Fibroblast of lung (primary cell): ENCODE data around the gene TMEM192. TPM values are rescaled to one million over a fixed set of nuclear protein-coding genes. Genes with fewer than 3 reads are reported as not detected.

Source experiments
- DNase-seq, 2 donors: peaks; one replicate each; pipeline versions ENCODE4 v3.0.0 to v3.0.0-alpha.2; 2010; ENCODE audit warnings: low read depth in 2 of 2
- H2AFZ ChIP-seq: 2 replicates; pipeline ENCODE4 v1.5.1; 2012; ENCODE audit warnings: low read length, control low read depth, inconsistent platforms
- H3K27ac ChIP-seq: 2 replicates; pipeline ENCODE4 v1.5.1; 2011; ENCODE audit warnings: low read length, control low read depth; ENCODE audit not compliant: insufficient read depth
- H3K27me3 ChIP-seq: 2 replicates; pipeline ENCODE4 v1.5.1; 2011; ENCODE audit warnings: mild to moderate bottlenecking, low read length; ENCODE audit not compliant: control insufficient read depth, insufficient read depth
- H3K36me3 ChIP-seq: 2 replicates; pipeline ENCODE4 v1.5.1; 2011; ENCODE audit warnings: low read length; ENCODE audit not compliant: control insufficient read depth, insufficient read depth
- H3K4me1 ChIP-seq: 2 replicates; pipeline ENCODE4 v1.5.1; 2011; ENCODE audit warnings: low read length; ENCODE audit not compliant: control insufficient read depth, insufficient read depth; ENCODE audit errors: extremely low read depth
- H3K4me2 ChIP-seq: 2 replicates; pipeline ENCODE4 v1.5.1; 2011; ENCODE audit warnings: low read length, control low read depth; ENCODE audit not compliant: insufficient read depth; ENCODE audit errors: extremely low read depth
- H3K4me3 ChIP-seq, 4 experiments: fragments of 200-600 bp in 1 of 4; sonication (generic) in 1 of 4; replicated peaks in 1 of 4; 2 replicates each; pipeline ENCODE4 v1.5.1; 2011 to 2016; ENCODE audit warnings: low read length in 4 of 4, low read depth in 3 of 4, mild to moderate bottlenecking in 3 of 4, control low read depth in 2 of 4, inconsistent platforms in 1 of 4, mixed read lengths in 1 of 4; ENCODE audit not compliant: insufficient read depth in 1 of 4; ENCODE audit errors: control extremely low read depth in 1 of 4
- H3K79me2 ChIP-seq: 2 replicates; pipeline ENCODE4 v1.5.1; 2012; ENCODE audit warnings: mild to moderate bottlenecking, low read length, inconsistent platforms; ENCODE audit not compliant: control insufficient read depth, insufficient read depth
- H3K9ac ChIP-seq: 2 replicates; pipeline ENCODE4 v1.5.1; 2011; ENCODE audit warnings: mild to moderate bottlenecking, low read length, control low read depth; ENCODE audit not compliant: insufficient read depth
- H3K9me3 ChIP-seq: 2 replicates; pipeline ENCODE4 v1.5.1; 2012; ENCODE audit warnings: low read depth, low read length; ENCODE audit not compliant: control insufficient read depth, insufficient read depth
- H4K20me1 ChIP-seq: 2 replicates; pipeline ENCODE4 v1.5.1; 2011; ENCODE audit warnings: low read length; ENCODE audit not compliant: control insufficient read depth, insufficient read depth; ENCODE audit errors: extremely low read depth
- CTCF ChIP-seq, 2 donors: IDR thresholded peaks in 1 of 2; conservative IDR thresholded peaks in 1 of 2; 1 replicate in 1 of 2; 2 replicates in 1 of 2; pipeline ENCODE4 v1.5.1; 2011 to 2012; ENCODE audit warnings: low read length in 2 of 2, control low read depth in 1 of 2, inconsistent platforms in 1 of 2, low read depth in 1 of 2, mild to moderate bottlenecking in 1 of 2
- EZH2 ChIP-seq: IDR thresholded peaks from 2 replicates; pipeline ENCODE4 v1.5.1; 2012; ENCODE audit warnings: low read length, control low read depth, mild to moderate bottlenecking; ENCODE audit errors: missing control alignments
- polyA plus RNA-seq, 2 donors: library from polyadenylated mRNA; depleted of rRNA in 1 of 2; stranded (reverse) in 1 of 2; unstranded in 1 of 2; fragments of >200 nt; gene quantifications; 2 replicates each; pipeline ENCODE4 v1.2.1, GENCODE V29; 2011 to 2012; ENCODE audit warnings: missing spikeins in 1 of 2
- total RNA-seq: library from RNA; depleted of rRNA; stranded (reverse); fragments of >200 nt; gene quantifications from 2 replicates; pipeline ENCODE4 v1.2.1, GENCODE V29; 2014

TMEM192 gene
- total and polyA plus RNA-seq, 2 donors (not counting 1 experiment from before 2014, with no cell fraction given): 6.9 to 23.7 TPM

GRCh38 chr4:165150545-165150944 lies 37.9 kb upstream of the TMEM192 start:
- Histone ChIP-seq H3K27ac (no peak overlapping the region), H3K36me3 (no peaks in the 10 kb centered on the region), H3K4me3 (no peak overlapping the region), H3K9me3 (no peaks in the 10 kb centered on the region), H3K9ac (no peak overlapping the region), H3K4me1 (no peaks in the 10 kb centered on the region), H3K4me2 (no peak overlapping the region), H2AFZ (no peak overlapping the region), H4K20me1 (no peaks in the 10 kb centered on the region), H3K79me2 (no peaks in the 10 kb centered on the region), H3K27me3 (no peaks in the 10 kb centered on the region)
- TF ChIP-seq CTCF (conservative IDR thresholded peaks at IDR 0.05 in 1 of 2, IDR thresholded peaks at IDR 0.05 in 1 of 2; ENCODE audit: low read depth in 1 of 2, low read length in 2 of 2): no peak
- no peak for DNase-seq

DNA sequence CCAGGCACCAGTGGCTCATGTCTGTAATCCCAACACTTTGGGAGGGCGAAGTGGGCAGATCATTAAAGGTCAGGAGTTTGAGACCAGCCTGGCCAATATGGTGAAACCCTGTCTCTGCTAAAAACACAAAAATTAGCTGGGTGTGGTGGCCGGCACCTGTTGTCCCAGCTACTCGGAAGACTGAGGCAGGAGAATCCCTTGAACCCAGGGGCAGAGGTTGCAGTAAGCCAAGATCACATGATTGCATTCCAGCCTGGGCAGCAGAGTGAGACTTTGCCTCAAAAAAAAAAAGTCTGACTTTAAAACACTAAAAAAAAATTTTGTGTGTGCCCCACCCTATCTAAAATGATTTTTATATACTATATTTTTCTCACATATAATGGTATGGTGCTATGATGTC lies 26.2 kb upstream of the TMEM192 start:
- no peak for DNase-seq
- no peaks in the 10 kb centered on the region for H3K36me3 ChIP-seq
- no peaks in the 10 kb centered on the region for H4K20me1 ChIP-seq
- H3K9ac ChIP-seq: no peak overlapping the region
- H2AFZ ChIP-seq: no peak overlapping the region
- H3K9me3 ChIP-seq: no peaks in the 10 kb centered on the region
- no peak overlapping the region for H3K27ac ChIP-seq
- no peaks in the 10 kb centered on the region for H3K4me1 ChIP-seq
- no peaks in the 10 kb centered on the region for H3K79me2 ChIP-seq
- TF ChIP-seq CTCF (conservative IDR thresholded peaks at IDR 0.05 in 1 of 2, IDR thresholded peaks at IDR 0.05 in 1 of 2; ENCODE audit: low read depth in 1 of 2, low read length in 2 of 2) (no peak), EZH2 (no peak)
- H3K27me3 ChIP-seq: no peaks in the 10 kb centered on the region
- no peak overlapping the region for H3K4me3 ChIP-seq
- no peak overlapping the region for H3K4me2 ChIP-seq

- no peak overlapping the region for H3K4me3 ChIP-seq
- no peaks in the 10 kb centered on the region for H3K36me3 ChIP-seq
- H2AFZ ChIP-seq: no peak overlapping the region
- no peak for DNase-seq
- H3K4me1 ChIP-seq: no peaks in the 10 kb centered on the region
- TF ChIP-seq EZH2 (no peak), CTCF (conservative IDR thresholded peaks at IDR 0.05 in 1 of 2, IDR thresholded peaks at IDR 0.05 in 1 of 2; ENCODE audit: low read depth in 1 of 2, low read length in 2 of 2) (no peak)
- no peak overlapping the region for H3K27ac ChIP-seq
- no peaks in the 10 kb centered on the region for H3K9me3 ChIP-seq
- no peak overlapping the region for H3K9ac ChIP-seq
- no peaks in the 10 kb centered on the region for H3K27me3 ChIP-seq
- H3K79me2 ChIP-seq: no peaks in the 10 kb centered on the region
- H3K4me2 ChIP-seq: no peak overlapping the region
- H4K20me1 ChIP-seq: no peaks in the 10 kb centered on the region
These were observed 24.5 kb upstream of the TMEM192 start for GRCh38 chr4:165137205-165137604.
